OCI-LY1 (cell line): ENCODE results near the gene NIPAL3.

Experiments used
- EZH2 ChIP-seq: fragments of 200-600 bp; sonication (generic), shearing (Covaris generic); IDR thresholded peaks from 2 replicates; pipeline ENCODE4 v1.8.0; 2017; ENCODE audit warnings: borderline replicate concordance, mixed run types, mild to moderate bottlenecking, antibody characterized with exemption, low read length, moderate library complexity, mixed read lengths
- TF ChIP-seq, protein P1 (sequence below): fragments of 200-600 bp; sonication (generic), shearing (Covaris generic); IDR thresholded peaks from 2 replicates; pipeline ENCODE4 v1.5.1; 2017; ENCODE audit warnings: mild to moderate bottlenecking, antibody characterized with exemption, low read length, moderate library complexity, mixed read lengths

DNA sequence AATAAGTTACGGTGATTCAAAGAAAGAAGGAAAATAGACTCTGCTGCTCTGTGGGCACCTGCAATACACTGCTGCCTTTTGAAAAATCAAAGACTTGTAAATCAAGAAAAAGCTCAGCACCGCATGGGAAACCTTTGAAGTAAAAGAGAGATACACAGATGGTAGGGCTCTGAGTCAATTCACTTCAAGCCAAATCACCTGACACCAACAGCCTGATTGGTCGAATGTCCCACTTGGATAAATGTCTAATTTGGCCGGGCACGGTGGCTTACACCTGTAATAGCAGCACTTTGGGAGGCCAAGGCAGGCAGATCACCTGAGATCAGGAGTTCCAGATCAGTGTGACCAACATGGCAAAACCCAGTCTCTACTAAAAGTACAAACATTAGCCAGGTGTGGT is 67.8 kb downstream of the NIPAL3 start:
- TF ChIP-seq, protein P1, sequence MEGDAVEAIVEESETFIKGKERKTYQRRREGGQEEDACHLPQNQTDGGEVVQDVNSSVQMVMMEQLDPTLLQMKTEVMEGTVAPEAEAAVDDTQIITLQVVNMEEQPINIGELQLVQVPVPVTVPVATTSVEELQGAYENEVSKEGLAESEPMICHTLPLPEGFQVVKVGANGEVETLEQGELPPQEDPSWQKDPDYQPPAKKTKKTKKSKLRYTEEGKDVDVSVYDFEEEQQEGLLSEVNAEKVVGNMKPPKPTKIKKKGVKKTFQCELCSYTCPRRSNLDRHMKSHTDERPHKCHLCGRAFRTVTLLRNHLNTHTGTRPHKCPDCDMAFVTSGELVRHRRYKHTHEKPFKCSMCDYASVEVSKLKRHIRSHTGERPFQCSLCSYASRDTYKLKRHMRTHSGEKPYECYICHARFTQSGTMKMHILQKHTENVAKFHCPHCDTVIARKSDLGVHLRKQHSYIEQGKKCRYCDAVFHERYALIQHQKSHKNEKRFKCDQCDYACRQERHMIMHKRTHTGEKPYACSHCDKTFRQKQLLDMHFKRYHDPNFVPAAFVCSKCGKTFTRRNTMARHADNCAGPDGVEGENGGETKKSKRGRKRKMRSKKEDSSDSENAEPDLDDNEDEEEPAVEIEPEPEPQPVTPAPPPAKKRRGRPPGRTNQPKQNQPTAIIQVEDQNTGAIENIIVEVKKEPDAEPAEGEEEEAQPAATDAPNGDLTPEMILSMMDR: no peak
- no peak for TF ChIP-seq EZH2
